Activated CD8-positive, alpha-beta memory T cell treated with anti-CD3 and anti-CD28 coated beads, Interleukin-2, amount 50 U/mL, for 1 hour (primary cell): Measurements from ENCODE around the gene KLHL11.
"Not testable (repeated sequence)": the region's sequence is repeated elsewhere in the genome, so short reads cannot be mapped to it uniquely, and the experiment has no call there.

Source experiments
- DNase-seq: peaks from one replicate; pipeline ENCODE4 v3.0.0-alpha.2; 2020; ENCODE audit errors: extremely low read depth

KLHL11 gene

DNA sequence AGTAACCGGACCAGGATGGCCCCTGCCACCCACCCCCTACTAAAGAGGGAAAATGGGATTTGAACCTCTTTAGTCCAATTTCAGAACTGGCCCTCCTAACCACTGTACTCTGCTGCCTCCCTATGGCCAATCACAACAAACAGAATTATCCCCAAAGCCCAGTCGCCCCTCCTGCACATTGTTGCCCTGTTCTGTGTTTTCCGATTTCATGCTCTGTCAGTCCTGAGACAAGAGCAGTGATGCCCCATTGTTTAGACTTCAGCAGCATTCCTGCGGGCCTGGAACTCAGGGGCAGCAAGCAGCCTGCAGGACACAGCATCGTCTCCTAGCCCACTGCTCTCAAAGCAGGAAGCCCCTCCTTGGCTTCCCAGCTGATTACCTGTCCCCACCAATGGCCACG, 20.5 kb upstream of the KLHL11 start:
- DNase-seq: no peak

GRCh38 chr17:41882756-41883155, 17.5 kb upstream of the KLHL11 start:
- no peak for DNase-seq

- no peak for DNase-seq
Measured at GRCh38 chr17:41880130-41880529, 14.9 kb upstream of the KLHL11 start.

DNA sequence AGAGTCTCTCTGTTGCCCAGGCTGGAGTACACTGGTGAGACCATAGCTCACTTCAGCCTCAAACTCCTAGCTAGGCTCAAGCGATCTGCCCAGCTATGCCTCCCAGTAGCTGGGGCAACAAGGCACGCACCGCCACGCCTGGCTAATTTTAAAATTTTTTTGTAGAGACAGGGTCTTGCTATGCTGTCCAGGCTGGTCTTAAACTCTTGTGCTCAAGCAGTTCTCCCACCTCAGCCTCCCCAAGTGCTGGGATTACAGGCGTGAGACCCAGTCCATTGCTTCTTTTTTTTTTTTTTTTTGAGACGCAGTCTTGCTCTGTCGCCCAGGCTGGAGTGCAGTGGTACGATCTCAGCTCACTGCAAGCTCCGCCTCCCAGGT, 9.1 kb upstream of the KLHL11 start:
- not testable (repeated sequence) for DNase-seq

GRCh38 chr17:41873559-41874292, 8.5 kb upstream of the KLHL11 start:
- no peak for DNase-seq

DNA sequence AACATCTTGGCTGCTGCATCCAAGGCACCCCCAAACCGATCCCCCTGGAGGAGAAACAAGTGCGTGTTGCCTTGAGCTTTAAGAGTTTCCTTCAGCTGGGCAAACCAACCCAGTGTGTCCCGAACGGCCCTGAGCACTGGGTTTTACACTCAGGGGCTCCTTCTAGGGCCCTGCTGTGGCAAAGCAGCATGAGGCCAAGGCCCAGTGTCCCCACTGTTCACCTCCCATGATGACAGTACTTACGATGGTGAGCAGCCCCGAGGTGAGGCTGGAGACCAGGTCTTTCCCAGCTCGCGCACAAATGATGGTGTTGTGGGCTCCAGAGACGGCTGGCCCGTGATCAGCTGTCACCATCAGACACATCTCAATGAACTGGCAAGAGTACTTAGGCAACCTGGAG, 6.6 kb upstream of the KLHL11 start:
- no peak for DNase-seq

GRCh38 chr17:41870627-41871026, 5.4 kb upstream of the KLHL11 start:
- no peak for DNase-seq

GRCh38 chr17:41870097-41870496, 4.9 kb upstream of the KLHL11 start:
- DNase-seq: no peak

DNA sequence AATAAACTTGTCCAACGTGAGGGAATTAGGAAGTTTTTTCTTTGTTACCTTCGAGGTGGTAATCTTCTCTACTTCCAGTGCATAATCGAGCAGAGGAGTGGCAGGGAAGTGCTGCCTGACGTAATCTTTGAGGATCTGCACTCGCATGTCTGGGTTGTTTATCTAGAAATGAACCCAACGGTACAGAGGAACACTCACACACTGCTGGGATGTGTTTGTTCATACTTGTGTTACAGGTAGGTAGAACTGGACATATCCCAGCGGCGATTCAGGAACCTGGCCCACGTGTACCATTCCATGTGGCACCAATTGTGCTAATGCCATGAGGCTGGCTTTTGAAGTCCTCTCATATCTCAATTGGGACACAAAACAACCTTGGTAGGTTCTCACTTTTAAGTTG, 4.2 kb upstream of the KLHL11 start:
- DNase-seq: no peak

GRCh38 chr17:41868568-41868967, 3.3 kb upstream of the KLHL11 start:
- no peak for DNase-seq

- DNase-seq: no peak
Measured at GRCh38 chr17:41865596-41865893, 322 bp upstream of the KLHL11 start.

DNA sequence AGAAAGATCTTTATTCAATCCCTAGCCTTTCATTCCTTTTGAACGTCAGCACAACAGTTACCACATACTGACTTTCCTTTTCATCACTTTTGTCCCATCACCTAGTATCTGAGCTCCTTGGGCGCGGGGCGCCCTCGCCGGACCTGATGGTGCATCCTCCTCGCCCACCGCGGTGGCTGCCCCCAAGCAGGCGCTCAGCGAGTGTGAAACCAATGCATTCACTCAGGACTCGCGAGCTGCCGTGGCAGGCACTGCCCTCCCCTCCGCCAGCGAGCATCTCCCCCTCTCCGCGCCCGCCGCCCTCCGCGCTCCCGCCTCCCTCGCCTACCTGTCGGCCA, 756 bp downstream of the KLHL11 start:
- no peak for DNase-seq

- no peak for DNase-seq
Measured at GRCh38 chr17:41863074-41863848, 2.0 kb downstream of the KLHL11 start.

- DNase-seq: no peak
Measured at GRCh38 chr17:41860254-41860931, 4.8 kb downstream of the KLHL11 start.

DNA sequence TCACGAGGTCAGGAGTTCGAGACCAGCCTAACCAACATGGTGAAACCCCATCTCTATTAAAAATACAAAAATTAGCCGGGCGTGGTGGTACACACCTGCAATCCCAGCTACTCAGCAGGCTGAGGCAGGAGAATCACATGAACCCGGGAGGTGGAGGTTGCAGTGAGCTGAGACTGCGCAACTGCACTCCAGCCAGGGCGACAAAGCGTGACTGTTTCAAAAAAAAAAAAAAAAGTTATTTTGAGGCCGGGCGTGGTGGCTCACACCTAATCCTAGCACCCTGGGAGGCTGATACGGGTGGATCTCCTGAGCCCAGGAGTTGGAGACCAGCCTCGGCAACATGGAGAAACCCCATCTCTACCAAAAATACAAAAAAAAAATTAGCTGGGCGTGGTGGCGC, 13.8 kb downstream of the KLHL11 start:
- not testable (repeated sequence) for DNase-seq

- DNase-seq: no peak
Measured at GRCh38 chr17:41849251-41849990, 15.8 kb downstream of the KLHL11 start.

GRCh38 chr17:41848788-41849187, 16.4 kb downstream of the KLHL11 start:
- no peak for DNase-seq

GRCh38 chr17:41844971-41845370, 20.3 kb downstream of the KLHL11 start:
- no peak for DNase-seq

DNA sequence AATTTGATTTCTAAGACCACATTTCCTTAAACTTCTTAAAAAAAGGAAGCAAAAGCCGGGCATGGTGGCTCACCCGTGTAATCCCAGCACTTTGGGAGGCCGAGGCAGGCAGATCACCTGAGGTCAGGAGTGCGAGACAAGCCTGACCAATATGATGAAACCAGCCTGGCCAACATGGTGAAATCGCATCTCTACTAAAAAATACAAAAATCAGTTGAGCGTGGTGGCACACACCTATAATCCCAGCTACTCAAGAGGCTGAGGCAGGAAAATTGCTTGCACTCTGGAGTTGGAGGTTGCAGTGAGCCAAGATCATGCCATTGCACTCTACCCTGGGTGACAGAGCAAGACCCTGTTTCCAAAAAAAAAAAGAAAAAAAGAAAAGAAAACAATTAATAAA, 24.4 kb downstream of the KLHL11 start:
- DNase-seq: not testable (repeated sequence)

GRCh38 chr17:41839448-41839847, 25.8 kb downstream of the KLHL11 start:
- not testable (repeated sequence) for DNase-seq

- no peak for DNase-seq
Measured at GRCh38 chr17:41837761-41838538, 27.3 kb downstream of the KLHL11 start, which contains the start of gene KLHL10. Gene KLHL10, plus strand, starts transcription at chr17:41837825. Its CDS starts 108 bp downstream, at chr17:41837933.
